SU-DHL-6 (cell line): ENCODE results near the gene ZDHHC11B.
"Not testable (repeated sequence)": the region's sequence is repeated elsewhere in the genome, so short reads cannot be mapped to it uniquely, and the experiment has no call there.

Experiments used
- CTCF ChIP-seq: fragments of 200-600 bp; sonication (generic); IDR thresholded peaks from one replicate; pipeline ENCODE4 v1.5.1; 2017; ENCODE audit warnings: antibody characterized with exemption, mild to moderate bottlenecking, low read length, moderate library complexity; ENCODE audit not compliant: insufficient read depth, poor library complexity, severe bottlenecking
- EZH2phosphoT487 ChIP-seq: fragments of 200-600 bp; sonication (generic), shearing (Covaris generic); conservative IDR thresholded peaks from 2 replicates; pipeline ENCODE4 v1.6.1; 2018; ENCODE audit warnings: mild to moderate bottlenecking, antibody characterized with exemption, low read length, moderate library complexity, mixed read lengths

- TF ChIP-seq EZH2phosphoT487, CTCF: not testable (repeated sequence)
Observed at GRCh38 chr5:752532-753115, 31.9 kb downstream of the ZDHHC11B start.
